Prostate gland (tissue), 2 donors: ENCODE measurements around the gene ARSG.
"Not testable (repeated sequence)": the region's sequence is repeated elsewhere in the genome, so short reads cannot be mapped to it uniquely, and the experiment has no call there.

Source experiments
- POLR2A ChIP-seq: fragments of 450-650 bp; IDR thresholded peaks from one replicate; pipeline ENCODE4 v1.6.1; 2016; ENCODE audit warnings: antibody characterized with exemption, mild to moderate bottlenecking
- TF ChIP-seq, protein P1 (sequence below), 4 experiments: fragments of 200-600 bp in 2 of 4; fragments of 450-650 bp in 2 of 4; sonication (generic) in 2 of 4; IDR thresholded peaks; 1 replicate in 3 of 4; 2 replicates in 1 of 4; pipeline ENCODE4 v1.5.1; 2016 to 2019; ENCODE audit warnings: antibody characterized with exemption in 4 of 4, mild to moderate bottlenecking in 2 of 4, moderate library complexity in 2 of 4

GRCh38 chr17:68352671-68353070 lies 61.4 kb downstream of the ARSG start:
- not testable (repeated sequence) for TF ChIP-seq POLR2A
- TF ChIP-seq, protein P1, sequence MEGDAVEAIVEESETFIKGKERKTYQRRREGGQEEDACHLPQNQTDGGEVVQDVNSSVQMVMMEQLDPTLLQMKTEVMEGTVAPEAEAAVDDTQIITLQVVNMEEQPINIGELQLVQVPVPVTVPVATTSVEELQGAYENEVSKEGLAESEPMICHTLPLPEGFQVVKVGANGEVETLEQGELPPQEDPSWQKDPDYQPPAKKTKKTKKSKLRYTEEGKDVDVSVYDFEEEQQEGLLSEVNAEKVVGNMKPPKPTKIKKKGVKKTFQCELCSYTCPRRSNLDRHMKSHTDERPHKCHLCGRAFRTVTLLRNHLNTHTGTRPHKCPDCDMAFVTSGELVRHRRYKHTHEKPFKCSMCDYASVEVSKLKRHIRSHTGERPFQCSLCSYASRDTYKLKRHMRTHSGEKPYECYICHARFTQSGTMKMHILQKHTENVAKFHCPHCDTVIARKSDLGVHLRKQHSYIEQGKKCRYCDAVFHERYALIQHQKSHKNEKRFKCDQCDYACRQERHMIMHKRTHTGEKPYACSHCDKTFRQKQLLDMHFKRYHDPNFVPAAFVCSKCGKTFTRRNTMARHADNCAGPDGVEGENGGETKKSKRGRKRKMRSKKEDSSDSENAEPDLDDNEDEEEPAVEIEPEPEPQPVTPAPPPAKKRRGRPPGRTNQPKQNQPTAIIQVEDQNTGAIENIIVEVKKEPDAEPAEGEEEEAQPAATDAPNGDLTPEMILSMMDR (IDR thresholded peaks at IDR 0.05) = not testable (repeated sequence)
